CD4-positive, alpha-beta T cell treated with Interleukin-17A for 4 hours (primary cell): Measurements from ENCODE around the gene KIF3B.
"Not testable (repeated sequence)": the region's sequence is repeated elsewhere in the genome, so short reads cannot be mapped to it uniquely, and the experiment has no call there.

ENCODE experiments used
- DNase-seq: peaks from one replicate; pipeline ENCODE4 v3.0.0-alpha.2; 2020; ENCODE audit warnings: mixed read lengths

Gene KIF3B

DNA sequence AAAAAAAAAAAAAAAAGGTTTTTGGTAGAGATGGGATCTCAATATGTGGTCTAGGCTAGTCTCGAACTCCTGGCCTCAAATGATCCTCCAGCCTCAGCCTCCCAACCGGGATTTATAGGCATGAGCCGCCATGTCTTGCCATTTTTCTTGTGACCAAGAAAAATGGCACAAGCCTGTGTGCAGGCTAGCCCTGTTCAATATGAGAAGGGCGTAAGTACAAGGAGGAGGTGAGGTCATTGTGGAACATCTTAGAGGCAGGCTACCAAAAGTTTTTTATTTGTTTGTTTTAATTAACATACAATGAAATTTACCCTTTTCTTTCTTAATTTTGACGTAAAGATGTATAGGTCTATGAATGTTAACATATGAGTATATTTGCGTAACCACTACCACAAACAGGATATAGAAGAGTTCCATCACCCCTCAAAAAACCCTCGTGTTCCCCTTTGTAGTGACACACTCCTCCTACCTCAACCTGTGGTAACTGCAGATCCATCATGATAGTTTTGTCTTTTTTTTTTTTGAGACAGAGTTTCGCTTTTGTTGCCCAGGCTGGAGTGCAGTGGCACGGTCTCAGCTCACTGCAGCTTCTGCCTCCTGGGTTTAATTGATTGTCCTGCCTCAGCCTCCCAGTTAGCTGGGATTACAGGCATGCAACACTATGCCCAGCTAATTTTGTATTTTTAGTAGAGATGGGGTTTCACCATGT is 28.3 kb upstream of the KIF3B start:
- DNase-seq, result peak; percentile 12

DNA sequence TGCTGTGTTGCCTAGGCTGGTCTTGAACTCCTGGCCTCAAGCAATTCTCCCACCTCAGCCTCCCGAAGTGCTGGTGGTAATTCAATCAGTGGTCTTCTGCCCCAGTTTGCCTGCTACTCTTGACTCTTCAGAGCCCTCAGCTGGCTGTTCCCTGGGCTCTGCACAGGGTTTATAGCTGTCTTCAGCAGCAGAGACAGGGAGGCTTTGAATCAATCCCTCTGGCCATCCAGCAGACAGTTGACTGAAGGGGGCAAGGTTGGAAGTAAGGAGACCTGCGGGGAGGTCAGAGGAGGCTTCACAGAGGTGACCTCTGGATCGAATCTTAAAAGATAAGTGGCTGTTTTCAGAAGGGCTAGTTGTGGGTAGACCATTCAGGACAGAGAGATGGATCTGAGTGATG is 26.0 kb upstream of the KIF3B start:
- no peak for DNase-seq

DNA sequence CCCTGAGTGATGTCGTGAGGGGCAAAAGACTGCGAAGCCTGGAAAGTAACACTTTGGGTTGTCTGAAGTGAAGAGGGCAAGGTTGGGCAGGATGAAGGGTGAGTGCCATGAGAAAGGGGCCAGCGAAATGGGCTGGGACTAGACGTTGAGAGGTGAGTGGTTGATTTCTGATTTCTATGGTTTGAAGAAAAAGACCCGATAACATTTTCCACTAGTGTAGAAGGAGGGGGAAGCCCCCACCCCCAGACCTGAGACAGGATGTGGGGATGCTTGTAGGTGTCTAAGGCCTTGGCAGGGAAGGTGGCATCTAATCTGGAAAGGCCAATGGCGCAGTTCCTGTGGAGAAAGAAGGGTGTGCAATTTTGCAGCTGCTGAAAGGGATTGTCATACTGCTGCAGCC is 25.3 kb upstream of the KIF3B start:
- DNase-seq, result peak; percentile 17

GRCh38 chr20:32260973-32261372 is 16.5 kb upstream of the KIF3B start:
- DNase-seq, result not testable (repeated sequence)

- DNase-seq, result no peak
Measured at GRCh38 chr20:32261644-32262043, 15.8 kb upstream of the KIF3B start.

DNA sequence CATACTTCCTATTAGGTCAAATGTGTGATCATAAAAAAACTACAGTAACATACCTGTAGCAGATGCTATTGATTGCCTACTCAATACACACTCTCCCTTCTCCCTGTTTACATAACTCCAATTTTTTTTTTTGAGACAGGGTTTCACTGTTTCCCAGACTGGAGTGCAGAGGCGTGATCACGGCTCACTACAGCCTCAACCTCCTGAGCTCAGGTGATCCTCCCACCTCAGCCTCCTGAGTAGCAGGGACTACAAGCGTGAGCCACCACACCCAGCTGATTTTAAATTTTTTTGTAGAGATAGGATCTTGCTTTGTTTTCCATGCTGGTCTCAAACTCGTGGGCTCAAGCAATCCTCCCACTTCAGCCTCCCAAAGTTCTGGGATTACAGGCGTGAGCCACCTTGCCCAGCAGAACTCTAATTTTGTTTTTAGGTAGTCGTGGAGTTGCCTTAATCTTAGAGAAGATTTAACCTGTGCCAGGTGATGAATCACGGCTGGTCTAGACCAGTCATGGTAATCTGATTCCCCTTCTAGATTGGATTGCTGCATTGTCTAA is 14.0 kb upstream of the KIF3B start:
- DNase-seq, result no peak

GRCh38 chr20:32271620-32272019 is 5.8 kb upstream of the KIF3B start:
- DNase-seq, result no peak

DNA sequence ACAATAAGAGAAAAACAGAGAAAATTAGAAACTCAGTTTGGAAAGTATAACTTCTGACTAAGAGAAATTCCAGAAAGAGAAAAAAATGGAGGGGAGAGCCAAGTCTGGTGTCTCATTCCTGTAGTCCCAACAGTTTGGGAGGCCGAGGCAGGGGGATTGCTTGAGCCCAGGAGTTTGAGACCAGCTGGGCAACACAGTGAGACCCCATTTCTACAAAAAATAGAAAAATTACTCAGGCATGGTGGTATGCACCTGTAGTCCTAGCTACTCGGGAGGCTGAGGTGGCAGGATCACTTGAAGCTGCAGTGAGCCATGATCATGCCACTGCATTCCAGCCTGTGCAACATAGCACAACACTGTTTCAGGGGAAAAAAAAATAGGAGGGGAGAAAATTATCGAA is 3.1 kb upstream of the KIF3B start:
- no peak for DNase-seq

DNA sequence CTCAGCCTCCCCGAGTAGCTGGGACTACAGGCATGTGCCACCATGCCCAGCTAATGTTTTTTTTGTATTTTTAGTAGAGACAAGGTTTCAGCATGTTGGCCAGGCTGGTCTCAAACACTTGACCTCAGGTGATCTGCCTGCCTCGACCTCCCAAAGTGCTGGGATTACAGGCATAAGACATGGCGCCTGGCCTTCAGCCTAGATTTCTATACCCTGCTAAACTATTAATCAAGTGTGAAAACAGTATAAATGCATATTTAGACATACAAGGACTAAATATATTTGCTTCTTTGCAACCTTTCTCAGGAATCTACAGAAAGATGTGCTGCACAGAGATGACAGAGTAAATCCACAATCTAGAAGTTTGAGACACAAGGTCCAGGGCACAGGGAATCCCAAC is 2.3 kb upstream of the KIF3B start:
- not testable (repeated sequence) for DNase-seq

GRCh38 chr20:32278199-32278643 is 770 bp downstream of the KIF3B start:
- DNase-seq, result no peak

DNA sequence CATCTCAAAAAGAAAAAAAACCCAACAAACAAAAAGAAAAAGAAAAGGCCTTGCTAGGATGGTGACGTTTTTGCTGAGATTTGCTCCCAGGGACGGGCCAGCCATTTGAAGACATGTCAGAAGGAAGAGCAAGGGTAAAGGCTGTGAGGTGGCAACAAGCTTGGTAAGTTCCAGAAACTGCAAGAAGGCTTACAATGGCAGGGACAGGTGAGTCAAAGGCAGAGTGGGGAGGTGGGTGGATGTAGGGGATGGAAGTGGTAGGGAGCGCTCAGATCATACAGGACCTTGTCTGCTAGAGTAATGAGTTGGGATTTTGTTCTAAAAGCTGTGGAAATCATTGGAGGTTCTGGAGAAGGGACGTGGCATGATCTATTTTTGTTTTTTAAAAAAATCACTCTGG is 4.3 kb downstream of the KIF3B start:
- DNase-seq, result no peak

DNA sequence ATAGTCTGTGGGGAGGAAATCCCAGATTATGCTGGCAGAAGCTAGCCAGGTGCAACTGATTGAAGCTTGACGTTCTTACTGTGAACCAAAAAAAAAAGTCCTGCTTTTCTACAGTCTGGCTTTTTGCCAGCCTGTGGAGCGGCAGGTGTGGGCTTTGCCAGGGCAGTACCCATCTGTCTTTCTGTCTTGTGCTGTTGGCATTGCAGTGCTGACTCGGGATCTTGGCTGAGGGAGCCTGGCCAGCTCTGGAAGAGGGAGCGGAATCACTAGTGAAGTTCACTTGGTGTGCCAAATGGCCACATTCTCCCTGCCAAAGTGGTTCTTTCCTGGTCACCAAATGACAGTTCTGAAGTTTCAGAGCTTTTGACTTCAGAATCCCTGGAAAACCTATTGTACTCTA is 5.0 kb downstream of the KIF3B start:
- no peak for DNase-seq

GRCh38 chr20:32285082-32285620 is 7.7 kb downstream of the KIF3B start:
- no peak for DNase-seq

- peak; percentile 42 for DNase-seq
Measured at GRCh38 chr20:32285621-32286371, 8.3 kb downstream of the KIF3B start.

- DNase-seq, result no peak
Measured at GRCh38 chr20:32287231-32287638, 9.8 kb downstream of the KIF3B start.

GRCh38 chr20:32288225-32288849 is 10.9 kb downstream of the KIF3B start:
- DNase-seq, result no peak

DNA sequence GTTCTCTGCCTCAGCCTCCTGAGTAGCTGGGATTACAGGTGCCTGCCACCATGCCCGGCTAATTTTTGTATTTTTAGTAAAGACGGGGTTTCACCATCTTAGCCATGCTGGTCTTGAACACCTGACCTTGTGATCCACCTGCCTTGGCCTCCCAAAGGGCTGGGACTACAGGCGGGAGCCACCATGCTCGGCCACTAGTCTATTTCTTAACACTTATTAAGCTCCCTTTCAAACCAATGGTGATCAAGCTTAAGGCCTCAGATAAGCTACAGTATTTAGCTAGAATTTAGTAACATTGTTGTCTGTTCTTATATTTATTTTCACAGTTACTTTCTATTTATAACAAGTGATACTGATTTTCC is 11.8 kb downstream of the KIF3B start:
- not testable (repeated sequence) for DNase-seq

DNA sequence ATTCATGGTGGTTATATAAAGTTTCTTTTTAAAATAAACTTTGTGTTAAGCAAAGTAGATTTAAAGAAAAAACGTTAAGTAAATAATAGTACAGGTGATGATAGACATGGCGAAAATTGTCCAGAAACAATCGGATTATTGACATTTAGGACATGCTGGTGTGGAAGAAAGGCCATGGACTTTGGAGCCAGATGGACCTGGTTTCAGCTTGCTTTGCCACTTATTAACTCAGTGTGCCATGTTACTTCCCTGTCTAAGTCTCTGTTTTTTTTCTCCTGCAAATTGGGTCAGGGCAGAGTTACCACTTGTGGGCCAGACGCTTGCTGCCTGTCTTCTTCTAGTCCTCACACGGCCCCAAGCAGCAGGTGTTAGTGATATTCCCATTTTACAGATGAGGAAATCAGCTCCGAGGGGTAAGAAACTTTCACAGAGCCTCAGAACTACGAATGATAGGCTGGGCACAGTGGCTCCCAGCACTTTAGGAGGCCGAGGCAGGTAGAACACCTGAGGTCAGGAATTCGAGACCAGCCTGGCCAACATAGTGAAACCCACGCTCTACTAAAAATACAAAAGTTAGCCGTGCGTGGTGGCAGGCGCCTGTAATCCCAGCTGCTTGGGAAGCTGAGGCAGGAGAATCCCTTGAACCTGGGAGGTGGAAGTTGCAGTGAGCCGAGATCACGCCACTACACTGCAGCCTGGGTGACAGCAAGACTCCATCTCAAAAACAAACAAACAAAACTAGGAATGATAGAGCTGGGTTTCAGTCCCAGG is 12.4 kb downstream of the KIF3B start:
- DNase-seq, result no peak

GRCh38 chr20:32291166-32291565 is 13.7 kb downstream of the KIF3B start:
- DNase-seq, result no peak

GRCh38 chr20:32292548-32292947 is 15.1 kb downstream of the KIF3B start:
- no peak for DNase-seq

DNA sequence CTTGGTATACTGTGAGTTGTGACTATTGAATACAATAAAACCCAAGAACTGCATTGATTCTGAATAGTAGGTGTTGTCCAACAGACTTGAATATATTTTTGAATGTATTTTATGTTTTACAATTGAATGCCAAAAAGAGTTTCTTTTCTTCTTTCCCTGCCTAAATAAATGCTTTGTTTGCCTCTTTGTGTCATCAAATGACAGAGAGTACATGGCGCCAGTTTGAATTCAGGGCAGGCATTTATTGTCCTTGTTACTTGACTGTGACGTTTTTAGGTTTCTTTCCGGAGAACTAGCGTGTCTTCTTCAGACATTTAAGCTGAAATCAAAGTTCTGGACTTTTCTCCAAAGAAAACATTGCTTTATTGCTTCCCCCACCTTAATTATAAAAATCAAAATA is 16.6 kb downstream of the KIF3B start:
- DNase-seq, result no peak

- DNase-seq, result no peak
Measured at GRCh38 chr20:32296412-32296811, 19.0 kb downstream of the KIF3B start.
